HG03457 (cell line): ENCODE results near the gene ARHGEF7.

Experiments used
- ATAC-seq: cut with Tn5 transposase; IDR thresholded peaks from one replicate; pipeline ENCODE4 v1.9.1; 2021; ENCODE audit warnings: moderate number of reproducible peaks; ENCODE audit not compliant: unreplicated experiment

ARHGEF7 gene

DNA sequence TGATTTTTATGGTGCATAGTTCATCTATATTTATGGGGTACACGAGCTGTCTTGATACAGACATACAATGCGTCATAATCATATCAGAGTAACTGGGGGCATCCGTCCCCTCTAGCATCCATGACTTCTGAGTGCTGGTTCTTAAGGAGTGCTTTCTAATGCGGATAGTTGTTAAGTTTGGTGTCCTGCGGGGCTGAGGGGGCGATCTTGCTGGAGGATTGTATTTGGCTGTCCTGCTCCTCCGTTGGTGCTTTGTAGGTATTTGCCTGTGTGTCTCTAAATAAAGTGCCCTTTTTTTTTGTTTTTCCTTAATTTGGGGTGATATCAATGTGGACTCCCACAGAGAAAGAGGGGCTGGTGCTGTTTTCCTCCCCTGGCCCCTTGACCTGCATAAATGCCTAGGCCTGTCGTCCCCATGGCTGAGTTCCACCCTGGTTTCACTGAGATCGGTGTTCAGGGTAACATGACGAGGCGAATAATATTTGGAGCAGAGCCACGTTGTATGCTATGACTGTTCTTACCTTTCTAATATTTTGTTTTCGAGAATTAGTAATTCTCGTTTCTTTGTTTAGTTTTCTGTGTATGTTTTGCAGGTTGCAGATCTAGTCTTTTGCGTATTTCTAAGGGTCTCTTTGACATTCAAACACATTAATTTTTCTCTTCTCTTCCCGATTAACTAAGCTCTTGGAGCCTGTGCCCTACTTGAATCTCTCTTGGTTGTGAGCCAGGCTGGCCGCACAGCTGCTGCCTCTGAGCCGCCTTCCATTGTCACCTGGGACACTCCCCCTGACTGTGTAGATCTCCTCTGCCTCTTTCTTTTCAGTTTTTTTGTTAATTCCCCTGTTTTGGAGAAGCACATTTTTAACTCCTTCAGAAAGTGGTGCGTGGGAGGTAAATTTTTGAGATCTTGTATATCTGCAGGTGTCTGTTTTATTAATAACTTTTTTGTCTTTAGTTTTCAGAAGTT lies 100.3 kb downstream of the ARHGEF7 start:
- no peak for ATAC-seq

- ATAC-seq, result no peak
Measured at GRCh38 chr13:111216166-111216960, 101.3 kb downstream of the ARHGEF7 start.

DNA sequence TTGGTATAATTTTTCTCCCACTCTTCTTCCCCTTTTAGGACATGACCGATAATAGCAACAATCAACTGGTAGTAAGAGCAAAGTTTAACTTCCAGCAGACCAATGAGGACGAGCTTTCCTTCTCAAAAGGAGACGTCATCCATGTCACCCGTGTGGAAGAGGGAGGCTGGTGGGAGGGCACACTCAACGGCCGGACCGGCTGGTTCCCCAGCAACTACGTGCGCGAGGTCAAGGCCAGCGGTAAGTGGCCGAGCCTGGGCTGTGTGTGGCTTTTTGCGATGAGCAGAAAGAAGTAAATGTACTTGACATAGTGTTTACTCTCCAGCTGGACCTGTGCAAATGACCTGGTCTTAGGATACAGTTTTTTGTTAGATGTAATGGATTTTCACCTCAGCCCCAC lies 102.5 kb downstream of the ARHGEF7 start:
- no peak for ATAC-seq

DNA sequence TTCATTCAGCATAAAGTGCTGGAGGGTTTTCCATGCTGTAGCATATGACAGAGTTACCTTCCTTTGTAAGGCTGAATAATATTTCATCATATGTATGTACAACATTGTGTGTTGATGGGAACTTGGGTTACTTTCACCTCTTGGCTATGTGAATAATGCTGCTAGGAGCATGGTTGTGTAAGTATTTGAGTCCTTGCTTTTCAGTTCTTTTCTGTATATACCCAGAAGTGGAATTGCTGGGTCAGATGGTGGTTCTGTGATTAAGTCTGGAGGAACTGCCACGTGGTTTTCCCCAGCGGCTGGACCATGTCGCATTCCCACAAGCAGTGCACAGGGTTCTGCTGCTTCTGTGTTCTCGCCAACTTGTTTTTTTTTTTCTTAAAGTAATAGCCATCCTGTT lies 104.2 kb downstream of the ARHGEF7 start:
- ATAC-seq, result no peak

GRCh38 chr13:111219950-111220349 lies 104.8 kb downstream of the ARHGEF7 start:
- ATAC-seq, result no peak

DNA sequence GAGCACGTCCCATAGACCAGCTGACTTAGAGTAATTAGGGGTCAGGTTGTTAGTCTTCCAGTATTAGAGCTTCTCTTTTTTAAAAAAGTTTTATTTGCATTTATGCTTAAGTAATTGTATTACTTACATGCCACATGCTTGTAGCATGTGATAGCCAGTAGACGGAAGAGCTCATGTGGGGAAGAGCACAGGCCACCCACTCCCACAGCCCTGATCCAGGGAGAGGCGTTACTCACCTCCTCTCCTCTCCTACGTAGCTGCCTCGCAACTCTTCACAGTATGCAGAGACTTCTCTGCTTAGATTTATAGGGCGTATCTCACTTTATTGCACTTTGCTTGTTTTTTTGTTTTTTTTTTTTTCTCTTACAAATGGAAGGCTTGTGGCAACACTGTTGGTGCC lies 110.1 kb downstream of the ARHGEF7 start:
- no peak for ATAC-seq

DNA sequence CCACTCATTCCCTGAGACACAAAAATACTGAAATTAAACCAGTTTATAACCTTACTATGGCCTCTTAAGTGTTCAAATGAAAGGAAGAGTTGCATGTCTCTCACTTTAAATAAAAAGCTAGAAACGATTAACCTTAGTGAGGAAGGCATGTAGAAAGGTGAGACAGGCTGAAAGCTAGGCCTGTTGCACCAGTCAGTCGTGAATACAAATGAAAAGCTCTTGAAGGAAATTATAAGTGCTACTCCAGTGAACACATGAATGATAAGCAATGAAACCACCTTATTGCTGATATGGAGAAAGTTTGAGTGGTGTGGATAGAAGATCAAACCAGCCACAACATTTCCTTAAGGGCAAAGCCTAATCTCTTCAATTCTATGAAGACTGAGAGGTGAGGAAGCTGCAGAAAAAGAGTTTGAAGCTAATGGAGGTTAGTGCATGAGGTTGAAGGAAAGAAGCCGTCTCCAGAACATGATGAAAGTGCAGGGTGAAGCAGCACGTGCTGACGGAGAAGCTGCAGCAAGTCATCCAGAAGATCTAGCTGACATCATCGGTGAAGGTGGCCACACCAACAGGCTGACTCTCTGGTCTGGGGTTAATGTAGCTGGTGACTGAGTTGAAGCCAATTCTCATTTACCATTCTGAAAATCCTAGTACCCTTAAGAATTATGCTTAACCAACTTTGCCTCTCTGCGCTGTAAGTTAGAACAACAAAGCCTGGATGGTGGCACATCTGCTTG lies 110.9 kb downstream of the ARHGEF7 start:
- ATAC-seq, result no peak

DNA sequence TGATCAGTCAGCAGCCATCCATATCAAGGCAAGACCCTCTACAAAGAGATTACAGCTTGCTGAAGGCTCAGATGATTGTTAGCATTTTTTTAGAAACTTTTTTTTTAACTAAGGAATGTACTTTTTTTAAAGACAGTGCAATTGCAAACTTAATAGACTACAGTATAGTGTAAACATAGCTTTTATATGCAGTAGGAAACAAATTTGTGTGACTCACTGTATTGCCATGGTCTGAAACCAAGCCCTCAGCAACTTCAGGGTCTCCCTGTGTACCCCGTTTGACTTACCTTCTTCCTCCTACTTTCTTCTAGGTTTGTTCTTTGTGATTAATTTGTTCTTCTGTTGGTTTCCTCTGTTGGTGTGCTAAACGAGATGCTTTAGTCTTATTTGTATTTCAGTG lies 112.3 kb downstream of the ARHGEF7 start:
- no peak for ATAC-seq

- ATAC-seq, result no peak
Measured at GRCh38 chr13:111228262-111229144, 113.4 kb downstream of the ARHGEF7 start.

DNA sequence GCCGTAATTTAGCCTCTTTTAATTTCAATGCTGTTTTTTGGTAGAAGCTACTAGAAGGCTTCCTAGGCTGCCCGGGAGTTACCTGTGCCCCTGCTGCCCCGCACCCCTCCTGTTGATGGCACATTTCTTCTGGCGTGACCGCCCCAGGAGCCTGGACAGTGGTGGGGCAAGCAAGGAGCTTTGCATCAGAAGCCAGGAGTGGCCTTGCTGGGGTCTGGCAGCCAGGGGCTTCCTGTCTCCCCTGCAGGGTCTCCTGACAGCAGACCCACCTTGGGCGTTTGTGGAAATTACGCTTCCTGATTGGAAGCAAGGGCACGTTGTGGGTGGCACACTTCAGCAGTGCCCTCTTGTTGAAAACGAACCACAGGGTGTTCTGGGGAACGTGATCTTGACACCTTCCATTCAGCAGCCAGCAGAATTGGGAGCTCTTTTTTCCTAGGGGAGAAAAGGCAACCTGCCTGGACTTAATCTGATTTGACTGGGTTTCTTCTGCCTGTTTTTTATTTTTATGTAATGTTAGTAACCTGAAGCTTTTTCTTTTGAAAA lies 115.3 kb downstream of the ARHGEF7 start:
- ATAC-seq, result no peak

DNA sequence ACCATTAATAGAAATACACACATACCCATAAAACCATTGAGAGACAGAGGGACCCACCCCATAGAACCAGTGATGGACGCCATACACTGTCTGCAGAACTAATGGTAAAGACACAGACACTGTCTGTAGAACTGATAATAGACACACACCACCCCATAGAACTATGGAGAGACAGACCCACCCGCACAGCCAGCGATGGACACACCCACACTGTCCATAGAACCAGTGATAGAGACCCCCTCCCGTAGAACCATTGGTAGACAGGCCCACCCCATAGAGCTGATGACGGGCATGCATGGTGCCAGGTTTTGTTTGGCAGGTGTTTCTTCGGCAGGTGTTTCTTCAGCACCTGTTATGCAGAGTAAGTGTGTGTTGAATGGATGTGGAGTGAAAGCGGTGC lies 117.1 kb downstream of the ARHGEF7 start:
- no peak for ATAC-seq

DNA sequence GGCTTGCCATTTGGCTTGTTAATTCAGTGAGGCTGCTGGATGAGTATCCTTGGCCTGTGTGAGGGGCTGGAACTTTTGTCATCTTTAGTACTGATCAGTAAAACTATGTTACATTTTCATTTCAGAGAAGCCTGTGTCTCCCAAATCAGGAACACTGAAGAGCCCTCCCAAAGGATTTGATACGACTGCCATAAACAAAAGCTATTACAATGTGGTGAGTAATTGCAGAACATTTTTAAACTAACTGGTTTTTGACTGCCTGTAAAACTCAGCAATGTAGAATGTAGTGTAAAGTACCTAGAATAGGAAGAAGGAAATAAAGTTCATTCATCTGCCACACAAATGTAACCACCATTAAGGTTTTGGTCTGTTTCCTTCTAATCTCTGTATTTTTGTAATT lies 118.0 kb downstream of the ARHGEF7 start:
- no peak for ATAC-seq

GRCh38 chr13:111239764-111240670 lies 124.9 kb downstream of the ARHGEF7 start:
- ATAC-seq, result no peak

GRCh38 chr13:111241006-111241755 lies 126.1 kb downstream of the ARHGEF7 start:
- ATAC-seq, result no peak

DNA sequence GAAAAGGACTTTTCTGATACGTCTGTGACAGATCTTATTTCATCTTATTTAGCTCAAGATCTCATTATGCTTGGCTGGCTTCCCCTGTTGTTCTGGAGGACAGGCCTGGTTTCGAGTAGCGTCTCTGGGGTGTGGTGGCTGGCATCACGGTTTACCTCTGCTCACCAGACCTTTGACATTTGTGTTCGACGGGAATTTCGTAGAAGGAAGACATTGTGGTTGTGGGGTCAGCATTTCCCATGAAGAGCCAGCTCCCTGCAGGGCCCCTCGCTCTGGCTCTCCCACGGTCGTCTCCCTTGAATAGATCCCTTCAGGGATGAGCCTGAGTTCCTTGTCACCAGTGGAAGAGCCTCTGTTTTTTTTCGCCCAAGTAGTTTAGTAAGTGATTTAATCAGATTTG lies 126.8 kb downstream of the ARHGEF7 start:
- ATAC-seq, result no peak

DNA sequence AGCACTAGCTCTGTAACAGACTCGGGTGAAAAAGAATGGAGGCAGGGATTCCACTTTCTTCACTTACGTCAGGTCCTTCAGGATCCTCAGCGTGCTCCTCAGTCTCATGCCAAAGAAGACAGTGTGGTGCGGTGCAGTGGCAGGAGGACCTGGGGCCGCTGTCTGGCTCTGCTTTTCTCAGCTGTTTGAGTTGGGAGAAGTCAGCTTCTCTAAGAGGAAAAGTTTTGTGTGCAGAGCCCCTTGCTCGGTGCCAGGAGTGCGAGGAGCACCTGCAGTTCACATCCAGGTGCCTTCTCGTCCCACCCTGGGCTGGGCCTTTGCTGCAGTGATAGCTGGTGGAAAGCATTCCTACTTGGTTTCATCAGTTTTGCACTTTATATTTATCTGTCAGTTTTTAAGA lies 127.5 kb downstream of the ARHGEF7 start:
- ATAC-seq, result no peak

GRCh38 chr13:111243981-111244380 lies 128.9 kb downstream of the ARHGEF7 start:
- no peak for ATAC-seq
